Vagina (tissue), 2 donors: ENCODE measurements around the gene MFAP3L. TPM values are rescaled to one million over a fixed set of nuclear protein-coding genes. Genes with fewer than 3 reads are reported as not detected.

ENCODE experiments used
- DNase-seq, 2 donors: peaks; one replicate each; pipeline ENCODE4 v3.0.0-alpha.2; 2017; ENCODE audit errors: extremely low spot score in 2 of 2
- H3K27ac ChIP-seq: fragments of 200-600 bp; sonication (generic); one replicate; pipeline ENCODE4 v1.5.1; 2019
- H3K27me3 ChIP-seq: fragments of 200-600 bp; sonication (generic); one replicate; pipeline ENCODE4 v1.5.1; 2019
- H3K36me3 ChIP-seq, 2 donors: fragments of 200-600 bp; sonication (generic); one replicate each; pipeline ENCODE4 v1.5.1; 2017 to 2019
- H3K4me1 ChIP-seq: fragments of 200-600 bp; sonication (generic); one replicate; pipeline ENCODE4 v1.5.1; 2019
- H3K4me3 ChIP-seq, 2 donors: fragments of 200-600 bp; sonication (generic); 1 replicate in 1 of 2; 2 replicates in 1 of 2; pipeline ENCODE4 v1.5.1; 2016 to 2019
- H3K9me3 ChIP-seq: fragments of 200-600 bp; sonication (generic); one replicate; pipeline ENCODE4 v1.5.1; 2019
- CTCF ChIP-seq, 3 experiments: fragments of 450-650 bp in 2 of 3; fragments of 200-600 bp in 1 of 3; sonication (generic) in 1 of 3; IDR thresholded peaks; one replicate each; pipeline ENCODE4 v1.5.1; 2017 to 2019; ENCODE audit warnings: antibody characterized with exemption in 3 of 3, mild to moderate bottlenecking in 2 of 3, moderate library complexity in 2 of 3
- POLR2A ChIP-seq, 2 donors: fragments of 450-650 bp; IDR thresholded peaks; one replicate each; pipeline ENCODE4 v1.6.1; 2017; ENCODE audit warnings: antibody characterized with exemption in 2 of 2, mild to moderate bottlenecking in 2 of 2, moderate library complexity in 2 of 2
- POLR2AphosphoS5 ChIP-seq, 2 donors: sonication (generic); formaldehyde crosslinking; IDR thresholded peaks; one replicate each; pipeline ENCODE4 v1.9.0; 2017; ENCODE audit warnings: antibody characterized with exemption in 2 of 2, mild to moderate bottlenecking in 2 of 2, low read depth in 1 of 2; ENCODE audit not compliant: insufficient read depth in 1 of 2
- intact Hi-C: fragments of 100-400 bp; cut with DNase I; formaldehyde crosslinking; loops from one replicate; pipeline ENCODE4 v1.15.1; 2023
- total RNA-seq: library from RNA; depleted of rRNA; stranded (reverse); fragments of >200 nt; gene quantifications from one replicate; pipeline ENCODE4 v1.2.3, GENCODE V29; 2016

The MFAP3L gene
- total RNA-seq, 1 donor from 2014 or later, result 2.2 TPM

- no peaks in the 10 kb centered on the region for H3K4me1 ChIP-seq
- no peak for TF ChIP-seq POLR2AphosphoS5 (IDR thresholded peaks at IDR 0.05; ENCODE audit: insufficient read depth in 1 of 2, low read depth in 1 of 2)
- no peak for TF ChIP-seq CTCF (IDR thresholded peaks at IDR 0.05)
- TF ChIP-seq POLR2A (IDR thresholded peaks at IDR 0.05), result no peak
- no peak overlapping the region for H3K4me3 ChIP-seq
- H3K27ac ChIP-seq, result no peak overlapping the region
- no peak for DNase-seq
- H3K27me3 ChIP-seq, result no peaks in the 10 kb centered on the region
- intact Hi-C loops, result no loop called here
- H3K9me3 ChIP-seq, result no peaks in the 10 kb centered on the region
- H3K36me3 ChIP-seq, result no peaks in the 10 kb centered on the region
Measured at GRCh38 chr4:170001745-170002267, 24.4 kb downstream of the MFAP3L start.

GRCh38 chr4:170001011-170001744 is 25.0 kb downstream of the MFAP3L start:
- Histone ChIP-seq H3K4me1 (no peaks in the 10 kb centered on the region), H3K27ac (no peak overlapping the region), H3K9me3 (no peaks in the 10 kb centered on the region), H3K4me3 (no peak overlapping the region), H3K27me3 (no peaks in the 10 kb centered on the region), H3K36me3 (no peaks in the 10 kb centered on the region)
- TF ChIP-seq POLR2A (IDR thresholded peaks at IDR 0.05), result no peak
- no peak for TF ChIP-seq POLR2AphosphoS5 (IDR thresholded peaks at IDR 0.05; ENCODE audit: insufficient read depth in 1 of 2, low read depth in 1 of 2)
- TF ChIP-seq CTCF (IDR thresholded peaks at IDR 0.05), result no peak
- intact Hi-C loops, result no loop called here
- DNase-seq, result no peak

- no peaks in the 10 kb centered on the region for H3K9me3 ChIP-seq
- H3K4me1 ChIP-seq, result no peaks in the 10 kb centered on the region
- H3K27me3 ChIP-seq, result no peaks in the 10 kb centered on the region
- H3K27ac ChIP-seq, result no peak overlapping the region
- no peaks in the 10 kb centered on the region for H3K36me3 ChIP-seq
- no peak overlapping the region for H3K4me3 ChIP-seq
- intact Hi-C loops, result no loop called here
- TF ChIP-seq POLR2A (IDR thresholded peaks at IDR 0.05), result no peak
- TF ChIP-seq POLR2AphosphoS5 (IDR thresholded peaks at IDR 0.05; ENCODE audit: insufficient read depth in 1 of 2, low read depth in 1 of 2), result no peak
- TF ChIP-seq CTCF (IDR thresholded peaks at IDR 0.05), result no peak
- DNase-seq, result no peak
Measured at GRCh38 chr4:169999923-170000322, 26.3 kb downstream of the MFAP3L start.

GRCh38 chr4:169998981-169999380 is 27.2 kb downstream of the MFAP3L start:
- Histone ChIP-seq H3K36me3 (no peaks in the 10 kb centered on the region), H3K9me3 (no peaks in the 10 kb centered on the region), H3K4me3 (no peak overlapping the region), H3K27ac (no peak overlapping the region), H3K27me3 (no peaks in the 10 kb centered on the region), H3K4me1 (no peaks in the 10 kb centered on the region)
- no peak for TF ChIP-seq CTCF (IDR thresholded peaks at IDR 0.05)
- TF ChIP-seq POLR2A (IDR thresholded peaks at IDR 0.05), result no peak
- no peak for TF ChIP-seq POLR2AphosphoS5 (IDR thresholded peaks at IDR 0.05; ENCODE audit: insufficient read depth in 1 of 2, low read depth in 1 of 2)
- intact Hi-C loops, result no loop called here
- no peak for DNase-seq
